NCI-H1092 (cell line): ENCODE measurements around the gene GIGYF2.
"Not testable (repeated sequence)": the region's sequence is repeated elsewhere in the genome, so short reads cannot be mapped to it uniquely, and the experiment has no call there.

Experiments
- DNase-seq: peaks from one replicate; lab custom pipeline; 2025; lab: John Stamatoyannopoulos, UW

Gene GIGYF2

DNA sequence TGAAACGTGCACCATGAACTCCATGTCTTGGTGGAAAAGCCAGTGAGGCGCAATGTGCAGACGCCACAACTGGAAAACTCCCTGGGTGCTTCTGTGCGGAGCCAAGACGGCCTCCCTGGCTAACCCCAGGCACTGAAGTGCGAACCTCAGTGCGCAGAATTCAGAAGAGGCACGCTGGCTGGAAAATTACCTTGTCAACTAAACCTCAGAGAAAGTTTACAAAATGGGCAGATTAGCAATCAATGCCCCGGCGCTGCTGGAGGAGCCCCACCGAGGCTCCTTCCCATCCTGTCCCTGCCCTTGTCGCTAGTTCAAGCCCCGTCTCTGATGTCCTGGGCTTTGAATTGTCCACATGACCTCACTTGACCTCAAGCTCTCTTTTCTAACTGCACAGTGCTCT is 195.1 kb downstream of the GIGYF2 start:
- DNase-seq: no peak

DNA sequence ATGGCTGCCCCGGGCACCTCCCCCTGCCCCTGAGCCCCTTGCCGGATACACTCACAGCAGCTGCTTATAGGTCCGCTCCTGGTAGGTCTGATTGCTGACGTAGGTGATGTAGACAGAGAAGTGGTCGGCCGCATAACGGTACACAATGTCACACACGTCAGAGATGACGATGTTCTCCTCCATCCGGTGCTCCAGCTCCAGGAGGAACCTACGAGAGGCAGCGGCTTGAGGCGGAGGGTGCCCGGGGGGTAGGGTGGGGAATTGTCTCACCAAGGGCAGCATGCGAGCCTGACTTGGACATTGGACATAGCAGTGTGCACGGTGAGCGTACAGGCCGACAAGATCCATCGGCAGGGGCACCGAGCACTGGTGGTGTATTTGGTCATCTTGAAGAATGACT is 195.7 kb downstream of the GIGYF2 start:
- DNase-seq: no peak

DNA sequence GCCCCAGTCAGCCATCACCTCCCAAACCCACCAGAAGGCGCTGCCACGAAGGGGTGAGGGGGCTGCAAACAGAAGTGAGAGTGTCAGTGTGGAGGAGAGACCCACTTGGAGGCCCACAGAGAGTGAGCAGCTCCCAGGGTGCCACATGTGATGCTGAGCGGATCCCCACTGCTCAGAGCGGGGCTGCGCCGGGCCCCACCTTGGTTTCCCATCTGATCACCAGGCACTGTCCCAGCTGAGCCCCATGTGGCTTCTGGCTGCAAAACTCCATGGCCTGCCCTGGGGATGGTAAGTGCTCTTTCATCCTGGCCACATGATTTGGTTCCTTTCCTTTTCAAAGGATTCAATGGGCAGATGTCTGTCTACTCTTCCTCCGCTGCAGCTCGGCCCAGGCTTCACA is 196.7 kb downstream of the GIGYF2 start:
- DNase-seq: no peak

- no peak for DNase-seq
Observed at GRCh38 chr2:232894251-232894650, 197.1 kb downstream of the GIGYF2 start.

- no peak for DNase-seq
Observed at GRCh38 chr2:232894746-232895145, 197.6 kb downstream of the GIGYF2 start.

DNA sequence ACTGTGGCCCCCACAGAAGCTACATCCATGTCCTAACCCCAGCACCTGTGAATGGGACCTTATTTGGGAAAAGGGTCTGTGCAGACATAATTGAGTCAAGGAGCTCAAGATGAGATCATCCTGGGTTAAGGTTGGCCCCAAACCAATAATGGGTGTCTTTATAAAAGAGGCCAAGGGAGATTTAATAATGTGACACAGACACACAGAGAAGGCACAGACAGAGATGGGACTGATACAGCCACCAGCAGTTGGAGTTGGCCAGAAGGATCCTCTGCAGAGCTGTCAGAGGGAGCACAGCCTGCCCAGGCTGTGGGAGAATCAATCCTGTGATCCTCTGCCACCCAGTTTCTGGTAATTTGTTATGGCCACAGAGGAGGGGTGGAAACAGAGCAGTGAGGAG is 199.0 kb downstream of the GIGYF2 start:
- no peak for DNase-seq

DNA sequence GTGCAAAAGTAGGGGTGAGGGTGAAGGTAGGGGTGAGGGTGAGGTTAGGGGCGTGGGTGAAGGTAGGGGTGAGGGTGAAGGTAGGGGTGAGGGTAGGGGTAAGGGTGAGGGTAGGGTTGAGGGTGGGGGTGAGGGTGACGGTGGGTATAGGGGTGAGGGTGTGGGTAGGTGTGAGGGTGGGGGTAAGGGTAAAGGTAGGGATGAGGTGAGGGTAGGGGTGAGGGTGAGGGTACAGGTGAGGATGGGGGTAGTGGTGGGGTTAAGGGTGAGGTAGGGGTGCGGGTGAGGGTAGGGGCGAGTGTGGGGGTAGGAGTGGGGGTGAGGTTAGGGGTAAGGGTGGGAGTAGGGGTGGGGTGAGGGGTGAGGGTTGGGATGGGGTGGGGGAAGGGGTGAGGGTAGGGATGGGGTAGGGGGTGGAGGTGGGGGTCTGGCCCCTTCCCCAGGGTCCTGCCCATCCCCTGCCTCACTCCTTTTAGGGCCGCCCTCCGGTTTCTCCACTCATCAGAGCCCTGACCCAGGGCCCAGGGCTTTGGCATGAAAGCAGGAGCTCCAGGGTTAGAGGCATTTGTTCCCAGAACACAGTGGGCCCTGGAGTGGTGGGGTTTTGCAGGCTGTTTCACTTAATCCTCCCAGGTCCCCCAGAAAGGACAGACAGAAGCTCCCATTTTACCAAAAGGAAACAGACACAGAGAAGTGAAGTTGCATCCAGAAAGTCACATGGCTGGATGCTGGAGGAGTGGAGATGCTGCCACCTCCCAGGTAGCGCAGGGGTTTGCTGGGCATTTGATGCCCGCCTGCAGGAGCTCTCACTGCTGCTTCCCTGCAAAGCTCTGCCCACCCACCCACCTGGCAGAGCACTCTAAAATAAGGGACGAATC is 199.8 kb downstream of the GIGYF2 start:
- no peak for DNase-seq

- DNase-seq: no peak
Observed at GRCh38 chr2:232897598-232898408, 200.7 kb downstream of the GIGYF2 start.

DNA sequence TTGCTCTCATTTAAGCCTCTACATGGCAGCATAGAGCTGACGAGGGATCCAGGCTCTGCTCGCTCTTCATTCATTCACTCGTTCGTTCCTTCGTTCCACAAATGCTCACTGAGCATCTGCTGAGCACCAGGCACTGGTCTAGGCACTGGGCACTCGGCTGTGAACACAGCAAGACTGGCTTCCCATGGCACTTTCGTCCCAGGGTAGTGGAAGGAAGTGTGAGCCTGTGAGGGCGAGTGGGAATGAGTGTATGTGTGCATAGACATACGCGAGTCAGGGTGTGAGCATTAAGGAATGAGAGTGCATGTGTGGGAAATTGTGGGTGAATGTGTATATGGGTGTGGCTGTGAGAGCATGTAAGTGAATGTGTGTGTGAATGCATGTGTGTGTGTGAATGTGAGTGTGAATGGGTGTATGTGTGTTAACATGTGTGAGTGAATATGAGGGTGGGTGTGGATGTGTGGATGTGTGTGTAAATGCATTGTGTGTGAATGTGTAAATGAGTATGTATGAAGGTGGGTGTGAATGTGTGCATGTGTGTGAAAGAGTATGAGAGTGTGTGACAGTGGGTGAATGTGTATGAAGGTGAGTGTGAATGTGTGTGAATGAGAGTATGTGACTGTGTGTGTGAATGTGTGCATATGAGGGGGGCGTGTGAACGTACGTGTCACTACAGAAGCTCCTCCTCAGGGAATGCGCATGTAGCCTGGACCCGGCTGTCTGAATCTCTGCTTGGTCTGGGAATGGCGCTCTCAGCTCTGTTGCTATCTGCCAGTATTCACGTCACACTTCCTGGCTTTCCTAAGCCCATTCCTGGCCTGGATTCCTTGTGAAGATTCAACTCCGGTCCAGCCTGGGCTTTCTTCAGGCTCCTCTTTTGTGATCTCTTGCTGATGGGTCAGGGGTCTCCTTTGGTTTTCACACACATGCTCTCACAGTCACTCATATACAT is 201.7 kb downstream of the GIGYF2 start:
- no peak for DNase-seq

DNA sequence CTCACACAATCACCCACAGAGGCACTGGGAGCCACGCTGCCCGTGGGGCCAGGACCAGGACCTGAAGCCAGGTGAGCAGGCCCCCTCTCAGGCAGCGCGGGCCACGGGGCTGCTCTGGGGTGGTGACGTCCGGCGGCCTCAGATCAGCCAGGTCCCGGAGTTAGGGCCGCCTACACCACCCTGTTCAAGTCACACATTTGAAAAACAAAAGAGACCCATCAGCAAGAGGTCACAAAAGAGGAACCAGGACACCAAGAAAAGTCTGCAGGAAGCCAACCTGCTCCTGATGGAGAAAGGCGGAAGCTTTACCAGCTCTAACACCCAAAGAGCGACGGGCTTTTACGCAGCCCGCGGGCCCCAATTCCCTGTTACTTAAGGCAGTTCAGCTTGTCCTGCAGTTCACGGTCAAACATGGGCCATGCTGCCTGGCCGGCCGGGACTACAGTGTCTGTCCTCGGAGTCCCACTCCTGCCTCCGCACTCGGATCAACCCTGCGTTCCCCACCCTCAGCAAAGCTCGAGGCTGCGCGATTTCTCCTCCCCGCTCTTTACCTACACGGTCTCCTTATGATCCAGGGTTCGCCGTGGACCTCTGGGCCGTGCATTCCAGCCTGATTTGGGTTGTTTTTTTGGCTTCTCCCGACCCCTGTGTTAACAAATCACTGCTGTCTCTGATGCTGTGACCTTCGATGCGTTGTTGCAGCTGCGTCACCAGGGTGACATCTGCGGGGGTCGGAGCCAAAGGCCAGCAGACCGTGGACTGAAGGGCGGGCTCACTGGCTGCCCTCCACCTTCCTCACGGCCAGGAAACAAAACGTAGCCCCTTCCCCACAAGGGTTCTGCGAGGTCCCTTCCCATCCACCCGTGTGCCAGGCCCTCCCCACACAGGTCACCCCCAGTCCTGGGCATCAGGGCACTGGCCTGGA is 203.9 kb downstream of the GIGYF2 start:
- no peak for DNase-seq

- DNase-seq: no peak
Observed at GRCh38 chr2:232901736-232902578, 204.8 kb downstream of the GIGYF2 start.

- no peak for DNase-seq
Observed at GRCh38 chr2:232903989-232904388, 206.9 kb downstream of the GIGYF2 start.

DNA sequence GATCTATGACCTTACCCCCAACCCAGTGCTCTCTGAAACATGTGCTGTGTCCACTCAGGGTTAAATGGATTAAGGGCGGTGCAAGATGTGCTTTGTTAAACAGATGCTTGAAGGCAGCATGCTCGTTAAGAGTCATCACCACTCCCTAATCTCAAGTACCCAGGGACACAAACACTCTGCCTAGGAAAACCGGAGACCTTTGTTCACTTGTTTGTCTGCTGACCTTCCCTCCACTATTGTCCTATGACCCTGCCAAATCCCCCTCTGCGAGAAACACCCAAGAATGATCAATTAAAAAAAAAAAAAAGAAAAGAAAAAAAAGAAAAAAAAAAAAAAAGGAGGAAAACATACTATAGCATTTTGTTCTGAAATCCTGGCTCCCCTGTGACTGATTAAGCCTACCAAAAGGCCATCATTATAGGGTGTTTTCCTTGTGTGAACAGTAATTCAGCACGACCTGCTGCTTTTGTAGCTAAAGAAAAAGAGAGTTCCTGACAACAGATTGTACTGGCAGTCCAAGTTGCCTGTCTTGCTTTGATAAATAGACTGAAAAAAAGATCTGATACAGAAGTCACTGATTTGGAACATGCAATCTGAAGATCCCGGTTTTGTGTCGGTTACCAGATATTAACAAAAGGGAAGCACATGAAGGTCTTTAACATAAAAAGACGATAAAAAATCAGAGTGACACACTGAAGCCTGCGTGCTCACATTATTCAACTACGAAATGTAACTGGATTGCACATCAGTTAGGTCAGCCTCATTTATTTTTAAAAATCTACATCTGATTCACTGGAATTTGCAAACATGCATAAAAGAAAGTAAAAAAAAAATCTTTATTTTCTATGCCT is 210.0 kb downstream of the GIGYF2 start:
- DNase-seq: not testable (repeated sequence)

DNA sequence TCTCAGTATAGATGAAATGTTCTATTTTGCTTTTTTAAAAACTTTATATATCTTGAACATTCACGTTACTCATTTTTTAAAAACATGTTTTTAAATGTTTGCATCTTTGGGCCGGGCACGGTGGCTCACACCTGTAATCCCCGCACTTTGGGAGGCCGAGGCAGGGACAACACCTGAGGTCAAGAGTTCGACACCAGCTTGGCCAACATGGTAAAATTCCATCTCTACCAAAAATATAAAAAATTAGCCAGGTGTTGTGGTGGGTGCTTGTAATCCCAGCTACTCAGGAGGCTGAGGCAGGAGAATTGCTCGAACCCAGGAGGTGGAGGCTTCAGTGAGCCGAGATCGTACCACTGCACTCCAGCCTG is 210.6 kb downstream of the GIGYF2 start:
- not testable (repeated sequence) for DNase-seq

- no peak for DNase-seq
Observed at GRCh38 chr2:232908695-232909094, 211.6 kb downstream of the GIGYF2 start.
